IPS-20b (cell line): Measurements from ENCODE around the gene VN1R5.

Experiments
- H3K27ac ChIP-seq: one replicate; pipeline ENCODE4 v1.5.1; 2013; ENCODE audit warnings: low read length
- H3K27me3 ChIP-seq: 2 replicates; pipeline ENCODE4 v1.6.1; 2013; ENCODE audit warnings: mild to moderate bottlenecking, low read length, inconsistent platforms; ENCODE audit not compliant: insufficient read depth
- H3K36me3 ChIP-seq: 2 replicates; pipeline ENCODE4 v1.6.1; 2013; ENCODE audit warnings: low read depth, mild to moderate bottlenecking, inconsistent platforms, low read length, moderate library complexity; ENCODE audit not compliant: insufficient read depth
- H3K4me1 ChIP-seq: 2 replicates; pipeline ENCODE4 v1.6.1; 2013; ENCODE audit warnings: mild to moderate bottlenecking, control low read depth, inconsistent platforms, low read length, moderate library complexity; ENCODE audit not compliant: insufficient read depth
- H3K4me3 ChIP-seq: 2 replicates; pipeline ENCODE4 v1.5.1; 2013; ENCODE audit warnings: mild to moderate bottlenecking, low read length, inconsistent platforms
- H3K9ac ChIP-seq: 2 replicates; pipeline ENCODE4 v1.6.1; 2013; ENCODE audit warnings: low read depth, mild to moderate bottlenecking, inconsistent platforms, low read length, moderate library complexity
- H3K9me3 ChIP-seq: 2 replicates; pipeline ENCODE4 v1.6.1; 2013; ENCODE audit warnings: mild to moderate bottlenecking, low read depth, low read length, inconsistent platforms; ENCODE audit not compliant: insufficient read depth

VN1R5 gene

GRCh38 chr1:247304031-247304430 lies 48.2 kb downstream of the VN1R5 start:
- Histone ChIP-seq H3K36me3 (peaks cover 98% of the 10 kb centered on the region), H3K9me3 (no peaks in the 10 kb centered on the region), H3K9ac (no peak overlapping the region)

More at GRCh38 chr1:247304031-247304430, 48.2 kb downstream of the VN1R5 start:
- H3K4me1 ChIP-seq: peaks cover 8% of the 10 kb centered on the region; the same call in 1 of the 2 replicates
- H3K27me3 ChIP-seq: no peaks in the 10 kb centered on the region
- H3K4me3 ChIP-seq: no peak overlapping the region
- no peak overlapping the region for H3K27ac ChIP-seq
